GM12878 (cell line): Measurements from ENCODE around the gene CCNC. TPM values are rescaled to one million over a fixed set of nuclear protein-coding genes. Genes with fewer than 3 reads are reported as not detected.

Experiments
- ATAC-seq: fragments of 200-7000 bp; cut with Tn5 transposase; 3 replicates; pipeline ENCODE4 v1.9.1; 2020; ENCODE audit warnings: mild to moderate bottlenecking, moderate library complexity
- BruUV-seq: library from RNA; stranded (reverse); fragments of 400-500 nt; replicated peaks from 2 replicates; lab custom pipeline; 2021; lab: Mats Ljungman, UMichigan
- CTCF ChIA-PET: fragments of 300-600 bp; sonication (Branson Sonifier 250); formaldehyde crosslinking; extraction: SDS; loops from one replicate; lab custom pipeline; 2021; ENCODE audit warnings: inconsistent platforms; lab: Yijun Ruan, JAX
- POLR2A ChIA-PET: fragments of 350-600 bp; formaldehyde crosslinking; extraction: SDS; loops from one replicate; lab custom pipeline; 2021; ENCODE audit warnings: inconsistent platforms; lab: Charles Lee
- RAD21 ChIA-PET: fragments of 300-600 bp; sonication (Branson Sonifier 250); formaldehyde crosslinking; loops from one replicate; lab custom pipeline; 2023; ENCODE audit warnings: antibody characterized with exemption; ENCODE audit not compliant: unreplicated experiment; lab: Charles Lee
- SMC1A ChIA-PET: fragments of 300-600 bp; sonication (Branson Sonifier 250); formaldehyde crosslinking; loops from one replicate; lab custom pipeline; 2023; ENCODE audit not compliant: unreplicated experiment, uncharacterized antibody; lab: Charles Lee
- DNase-seq: peaks from one replicate; pipeline ENCODE4 v3.0.0-alpha.2; 2011; ENCODE audit warnings: low read depth, low spot score
- FAIRE-seq: peaks from 3 replicates; lab custom pipeline; 2011; peaks lifted over from hg19 to GRCh38; lab: Jason Lieb, UNC
- H2AFZ ChIP-seq: 2 replicates; pipeline ENCODE4 v1.6.0; 2011; ENCODE audit warnings: low read depth, low read length, control low read depth; ENCODE audit not compliant: control insufficient read depth
- H3K27ac ChIP-seq: 2 replicates; pipeline ENCODE4 v1.5.1; 2011; ENCODE audit warnings: control low read depth; ENCODE audit not compliant: control insufficient read depth, insufficient read depth
- H3K27me3 ChIP-seq, 2 experiments: replicated peaks in 1 of 2; 2 replicates each; pipeline versions ENCODE4 v1.6.0 to v1.6.1; 2011; ENCODE audit warnings: low read length in 1 of 2; ENCODE audit not compliant: control insufficient read depth in 2 of 2, insufficient read depth in 2 of 2
- H3K36me3 ChIP-seq, 2 experiments: 2 replicates each; pipeline ENCODE4 v1.5.1; 2011; ENCODE audit warnings: low read length in 1 of 2; ENCODE audit not compliant: control insufficient read depth in 2 of 2, insufficient read depth in 2 of 2
- H3K4me1 ChIP-seq: 2 replicates; pipeline ENCODE4 v1.6.1; 2011; ENCODE audit warnings: mild to moderate bottlenecking, low read length, moderate library complexity, mixed read lengths; ENCODE audit not compliant: control insufficient read depth, insufficient read depth
- H3K4me2 ChIP-seq: 2 replicates; pipeline ENCODE4 v1.6.0; 2011; ENCODE audit warnings: control low read depth; ENCODE audit not compliant: control insufficient read depth, insufficient read depth
- H3K4me3 ChIP-seq: fragments of 200-600 bp; sonication (generic); 2 replicates; pipeline ENCODE4 v1.5.1; 2016
- H3K79me2 ChIP-seq: 2 replicates; pipeline ENCODE4 v1.6.0; 2011; ENCODE audit warnings: low read length; ENCODE audit not compliant: control insufficient read depth, insufficient read depth
- H3K9ac ChIP-seq: 2 replicates; pipeline ENCODE4 v1.8.0; 2011; ENCODE audit warnings: low read length, control low read depth, mixed read lengths; ENCODE audit not compliant: control insufficient read depth, insufficient read depth
- H3K9me3 ChIP-seq: replicated peaks from 3 replicates; pipeline ENCODE4 v1.5.1; 2011; ENCODE audit warnings: mild to moderate bottlenecking, low read length; ENCODE audit not compliant: control insufficient read depth, insufficient read depth
- H4K20me1 ChIP-seq: 2 replicates; pipeline ENCODE4 v1.6.0; 2011; ENCODE audit not compliant: control insufficient read depth, insufficient read depth
- BHLHE40 ChIP-seq, 2 experiments: fragments of 450-650 bp in 1 of 2; IDR thresholded peaks; 2 replicates each; pipeline ENCODE4 v1.6.1; 2011 to 2017; ENCODE audit warnings: low read depth in 2 of 2, borderline replicate concordance in 1 of 2, improper control_type of control experiment in 1 of 2, low read length in 1 of 2, mild to moderate bottlenecking in 1 of 2
- EZH2 ChIP-seq: IDR thresholded peaks from 2 replicates; pipeline ENCODE4 v1.6.1; 2012; ENCODE audit warnings: low read depth, mild to moderate bottlenecking, control low read depth, inconsistent platforms, low read length, borderline replicate concordance; ENCODE audit not compliant: control insufficient read depth
- SMAD5 ChIP-seq: IDR thresholded peaks from 2 replicates; pipeline ENCODE4 v1.6.1; 2016; ENCODE audit warnings: antibody characterized with exemption, low read depth
- TBL1XR1 ChIP-seq: IDR thresholded peaks from 2 replicates; pipeline ENCODE4 v1.6.1; 2012; ENCODE audit warnings: low read depth, low read length, improper control_type of control experiment
- YY1 ChIP-seq: IDR thresholded peaks from 2 replicates; pipeline ENCODE4 v1.6.1; 2011; ENCODE audit warnings: low read depth, mild to moderate bottlenecking, low read length
- ZNF274 ChIP-seq: IDR thresholded peaks from one replicate; pipeline ENCODE4 v1.8.0; 2011; ENCODE audit not compliant: insufficient read length, insufficient read depth
- WGBS: methylation state at CpG from one replicate; pipeline ENCODE4 v1.1.6; 2016; ENCODE audit warnings: low lambda C conversion rate; ENCODE audit not compliant: insufficient replicate concordance, insufficient coverage; ENCODE audit errors: missing lambda C conversion rate; 5-methylcytosine and 5-hydroxymethylcytosine counted together
- in situ Hi-C: fragments of 300-500 bp; cut with MboI; formaldehyde crosslinking; loops from 9 replicates; pipeline ENCODE4 v1.14.3; 2018; ENCODE audit warnings: mixed read lengths
- intact Hi-C: fragments of 100-400 bp; cut with micrococcal nuclease; formaldehyde crosslinking; loops from one replicate; pipeline ENCODE4 v1.14.2; 2022; ENCODE audit not compliant: unreplicated experiment
- polyA plus RNA-seq, 11 experiments: library from polyadenylated mRNA; depleted of rRNA in 4 of 11; unstranded in 6 of 11; stranded (reverse) in 5 of 11; fragments of >200 nt; fragmentation: Nextera tagmentation in 4 of 11; fragmentation: Illumina TruSeq in 1 of 11; extraction: Ambion mirVana in 4 of 11; extraction: Trizol in 1 of 11; gene quantifications; 1 replicate in 1 of 11; 2 replicates in 10 of 11; pipeline versions ENCODE4 v1.2.1 to v1.2.3, GENCODE V29; 2011 to 2016; ENCODE audit warnings: inconsistent platforms in 2 of 11, missing spikeins in 2 of 11, low read depth in 1 of 11
- total RNA-seq, 4 experiments: library from RNA; depleted of rRNA in 3 of 4; stranded (reverse); fragments of >200 nt in 3 of 4; fragmentation: Illumina TruSeq in 1 of 4; extraction: Trizol in 1 of 4; gene quantifications; 2 replicates each; pipeline versions ENCODE4 v1.2.1 to v1.2.3, GENCODE V29; 2013 to 2021

CCNC gene
- total and polyA plus RNA-seq, 10 of the 15 experiments (the other 5 are each of a cell fraction or from before 2014, with no cell fraction given) = 68.5 to 168 (median 99.4) TPM

- H4K20me1 ChIP-seq = no peaks in the 10 kb centered on the region
- no peak overlapping the region for H3K9ac ChIP-seq
- H3K4me1 ChIP-seq = no peaks in the 10 kb centered on the region
- no TSS peak for BruUV-seq
- CTCF ChIA-PET = no interaction called here
- H2AFZ ChIP-seq = no peak overlapping the region
- 15% methylated on average over 6 of the region's 6 CpGs for WGBS
- H3K9me3 ChIP-seq = no peaks in the 10 kb centered on the region
- H3K79me2 ChIP-seq = no peaks in the 10 kb centered on the region
- in situ Hi-C loops = no loop called here
- H3K27ac ChIP-seq = no peak overlapping the region
- DNase-seq = no peak
- no peak for FAIRE-seq
- SMC1A ChIA-PET = no interaction called here
- TF ChIP-seq SMAD5 = no peak
- 0 out of 2 replicates have a peak, but pooled peaks have one; percentile 36 for TF ChIP-seq EZH2
- POLR2A ChIA-PET = no interaction called here
- intact Hi-C loops = no loop called here
- H3K4me2 ChIP-seq = no peak overlapping the region
- RAD21 ChIA-PET = no interaction called here
- H3K4me3 ChIP-seq = no peak overlapping the region
- ATAC-seq = no peak
- H3K36me3 ChIP-seq = no peaks in the 10 kb centered on the region
- peaks cover 12 to 16% of the 10 kb centered on the region in 2 experiments for H3K27me3 ChIP-seq
These were observed 23.4 kb upstream of the CCNC start for GRCh38 chr6:99591673-99592364.

- CTCF ChIA-PET = interaction anchor here (0.8 to 1.1 kb wide), 2 partner anchors 20 to 117 kb away, joined by 3 read pairs; no protein-coding TSS in a partner anchor
- SMC1A ChIA-PET = no interaction called here
- intact Hi-C loops = no loop called here
- Histone ChIP-seq H4K20me1 (no peaks in the 10 kb centered on the region), H3K27ac (no peak overlapping the region), H2AFZ (no peak overlapping the region), H3K4me3 (no peak overlapping the region), H3K9ac (no peak overlapping the region), H3K79me2 (no peaks in the 10 kb centered on the region), H3K27me3 (peaks cover 12 to 16% of the 10 kb centered on the region in 2 experiments), H3K9me3 (no peaks in the 10 kb centered on the region), H3K4me1 (no peaks in the 10 kb centered on the region), H3K36me3 (no peaks in the 10 kb centered on the region), H3K4me2 (peak overlapping the region; percentile 9; the same call in 1 of the 2 replicates)
- no TSS peak for BruUV-seq
- RAD21 ChIA-PET = interaction anchor here (3.9 kb wide), 1 partner anchor 155 kb away, joined by 34 read pairs; no protein-coding TSS in a partner anchor
- in situ Hi-C loops = no loop called here
- no peak for ATAC-seq
- WGBS = 14% methylated on average over 53 of the region's 63 CpGs
- no peak for FAIRE-seq
- POLR2A ChIA-PET = no interaction called here
- no peak for DNase-seq
- TF ChIP-seq YY1 = no peak
- TF ChIP-seq ZNF274 = no peak
- TF ChIP-seq TBL1XR1 = no peak
- 0 out of 4 replicates have a peak, but pooled peaks of 1 of the 2 experiments have one; percentile 8 for TF ChIP-seq BHLHE40 (IDR thresholded peaks at IDR 0.05; ENCODE audit: borderline replicate concordance in 1 of 2, low read depth in 2 of 2, low read length in 1 of 2)
- TF ChIP-seq, all 136 proteins: peak for 1
These were observed 22.5 kb upstream of the CCNC start for GRCh38 chr6:99590728-99591672.
